MCF 10A (cell line): Measurements from ENCODE around the gene CWH43. TPM values are rescaled to one million over a fixed set of nuclear protein-coding genes. Genes with fewer than 3 reads are reported as not detected.

Source experiments
- BruUV-seq: library from RNA; stranded (reverse); fragments of 400-500 nt; replicated peaks from 2 replicates; lab custom pipeline; 2021; lab: Mats Ljungman, UMichigan
- CTCF ChIA-PET: fragments of 300-600 bp; sonication (Branson Sonifier 250); formaldehyde crosslinking; extraction: SDS; loops from one replicate; lab custom pipeline; 2021; ENCODE audit warnings: antibody characterized with exemption, inconsistent platforms; lab: Yijun Ruan, JAX
- POLR2A ChIA-PET: fragments of 300-600, 350-650 bp; sonication (Branson Sonifier 250); formaldehyde crosslinking; extraction: SDS; loops from one replicate; lab custom pipeline; 2020; ENCODE audit warnings: antibody characterized with exemption, inconsistent platforms; lab: Yijun Ruan, JAX
- DNase-seq: peaks from one replicate; pipeline ENCODE4 v3.0.0-alpha.2; 2018; ENCODE audit not compliant: unreplicated experiment
- H3K27ac Mint-ChIP-seq: one replicate; pipeline ENCODE4 v1.8.0; 2022; ENCODE audit warnings: mild to moderate bottlenecking, low read depth, mixed read lengths; ENCODE audit not compliant: unreplicated experiment
- H3K27me3 Mint-ChIP-seq: one replicate; pipeline ENCODE4 v1.8.0; 2022; ENCODE audit warnings: mixed read lengths; ENCODE audit not compliant: insufficient read depth, unreplicated experiment
- H3K36me3 Mint-ChIP-seq: one replicate; pipeline ENCODE4 v1.8.0; 2022; ENCODE audit warnings: mild to moderate bottlenecking, moderate library complexity, mixed read lengths; ENCODE audit not compliant: insufficient read depth, unreplicated experiment
- H3K4me1 Mint-ChIP-seq: one replicate; pipeline ENCODE4 v1.8.0; 2022; ENCODE audit warnings: mixed read lengths; ENCODE audit not compliant: insufficient read depth, unreplicated experiment
- H3K4me3 Mint-ChIP-seq: one replicate; pipeline ENCODE4 v1.8.0; 2022; ENCODE audit warnings: mild to moderate bottlenecking, moderate library complexity, mixed read lengths; ENCODE audit not compliant: unreplicated experiment
- H3K9me3 Mint-ChIP-seq: one replicate; pipeline ENCODE4 v1.8.0; 2022; ENCODE audit warnings: mixed read lengths; ENCODE audit not compliant: unreplicated experiment
- intact Hi-C: fragments of 100-400 bp; cut with micrococcal nuclease; formaldehyde crosslinking; loops from 2 replicates; pipeline ENCODE4 v1.14.1; 2022
- total RNA-seq: library from RNA; stranded (reverse); gene quantifications from 2 replicates; pipeline ENCODE4 v1.2.3, GENCODE V29; 2022
- TF ChIP-seq, protein P1 (sequence below): fragments of 200-600 bp; IDR thresholded peaks from one replicate; pipeline ENCODE4 v1.8.0; 2022; ENCODE audit warnings: antibody characterized with exemption, mild to moderate bottlenecking; ENCODE audit not compliant: unreplicated experiment

Gene CWH43
- total RNA-seq, 1 experiment from 2014 or later = not detected

DNA sequence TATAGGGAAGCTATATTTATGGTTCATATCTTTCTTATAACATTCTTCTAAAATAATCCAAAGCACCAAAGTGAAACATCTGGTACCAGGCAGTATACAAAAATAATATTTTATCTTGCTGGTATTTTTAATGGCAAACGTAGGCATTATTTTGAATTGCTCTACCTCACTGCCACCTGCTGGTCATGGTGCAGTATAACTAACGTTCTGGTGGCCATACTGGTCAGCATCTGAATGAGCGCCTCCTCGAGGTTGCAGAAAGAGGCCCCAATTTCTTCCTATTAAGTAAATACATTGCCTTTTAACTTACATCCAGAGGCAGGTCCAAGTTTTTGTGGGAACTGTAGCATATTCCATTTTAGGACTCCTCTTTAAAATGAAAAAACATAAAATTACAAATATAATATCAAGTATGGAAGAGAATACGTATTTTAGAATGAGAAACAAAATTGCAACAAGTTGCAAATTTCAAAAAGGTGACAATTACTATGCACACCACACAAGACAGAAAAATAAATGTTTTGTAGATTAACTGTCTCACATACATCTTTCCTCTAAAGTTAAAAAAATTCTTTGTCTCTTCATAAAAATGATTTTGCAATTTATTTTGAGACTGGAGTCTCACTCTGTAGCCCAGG, 22.9 kb upstream of the CWH43 start:
- Mint-ChIP-seq H3K4me1 (peaks cover 19% of the 10 kb centered on the region), H3K9me3 (no peaks in the 10 kb centered on the region), H3K27ac (no peak overlapping the region), H3K4me3 (no peak overlapping the region), H3K36me3 (no peaks in the 10 kb centered on the region), H3K27me3 (no peaks in the 10 kb centered on the region)
- CTCF ChIA-PET = interaction anchor here (0.6 to 3.4 kb wide), 45 partner anchors 11 to 688 kb away, joined by 3 to 23 read pairs (median 3); partner anchors contain the start of gene OCIAD2
- DNase-seq = peak; percentile 91
- TF ChIP-seq, protein P1, sequence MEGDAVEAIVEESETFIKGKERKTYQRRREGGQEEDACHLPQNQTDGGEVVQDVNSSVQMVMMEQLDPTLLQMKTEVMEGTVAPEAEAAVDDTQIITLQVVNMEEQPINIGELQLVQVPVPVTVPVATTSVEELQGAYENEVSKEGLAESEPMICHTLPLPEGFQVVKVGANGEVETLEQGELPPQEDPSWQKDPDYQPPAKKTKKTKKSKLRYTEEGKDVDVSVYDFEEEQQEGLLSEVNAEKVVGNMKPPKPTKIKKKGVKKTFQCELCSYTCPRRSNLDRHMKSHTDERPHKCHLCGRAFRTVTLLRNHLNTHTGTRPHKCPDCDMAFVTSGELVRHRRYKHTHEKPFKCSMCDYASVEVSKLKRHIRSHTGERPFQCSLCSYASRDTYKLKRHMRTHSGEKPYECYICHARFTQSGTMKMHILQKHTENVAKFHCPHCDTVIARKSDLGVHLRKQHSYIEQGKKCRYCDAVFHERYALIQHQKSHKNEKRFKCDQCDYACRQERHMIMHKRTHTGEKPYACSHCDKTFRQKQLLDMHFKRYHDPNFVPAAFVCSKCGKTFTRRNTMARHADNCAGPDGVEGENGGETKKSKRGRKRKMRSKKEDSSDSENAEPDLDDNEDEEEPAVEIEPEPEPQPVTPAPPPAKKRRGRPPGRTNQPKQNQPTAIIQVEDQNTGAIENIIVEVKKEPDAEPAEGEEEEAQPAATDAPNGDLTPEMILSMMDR = peak; percentile 99
- intact Hi-C loops = loop anchor here (1.0 to 10.0 kb wide), 6 partner anchors 111 to 518 kb away; partner anchors contain the start of genes FRYL and OCIAD1
- POLR2A ChIA-PET = interaction anchor here (0.8 to 4.3 kb wide), 5 partner anchors 9 to 403 kb away, joined by 3 to 16 read pairs (median 3); partner anchors contain the start of gene FRYL
- no TSS peak for BruUV-seq

DNA sequence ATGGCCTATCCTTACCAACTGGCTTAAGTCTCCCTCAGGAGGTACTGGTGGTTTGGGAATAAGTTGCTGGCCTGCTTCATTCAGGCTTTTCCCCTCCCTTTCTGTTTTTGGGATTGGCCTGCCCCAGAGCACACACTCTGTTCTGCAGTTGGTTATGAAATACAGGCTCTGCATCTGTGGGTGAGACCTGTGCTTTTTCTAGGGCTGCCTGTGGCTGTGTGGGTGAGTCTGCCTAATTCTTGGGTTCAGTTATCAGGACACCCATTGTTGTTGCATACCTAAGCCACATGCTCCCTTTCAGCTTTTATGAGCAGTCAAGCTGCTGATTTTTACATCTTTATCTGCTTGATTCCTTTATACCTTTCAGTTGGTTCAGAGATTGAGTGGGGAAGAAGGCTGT, 19.0 kb upstream of the CWH43 start:
- no peaks in the 10 kb centered on the region for H3K27me3 Mint-ChIP-seq
- H3K4me3 Mint-ChIP-seq = no peak overlapping the region
- no peaks in the 10 kb centered on the region for H3K36me3 Mint-ChIP-seq
- intact Hi-C loops = loop anchor here (5.0 to 10.0 kb wide), 2 partner anchors 270 to 522 kb away; no protein-coding TSS in a partner anchor
- no TSS peak for BruUV-seq
- no peak for DNase-seq
- H3K9me3 Mint-ChIP-seq = no peaks in the 10 kb centered on the region
- CTCF ChIA-PET = interaction anchor here (1.7 kb wide), 1 partner anchor 23 kb away, joined by 4 read pairs; no protein-coding TSS in a partner anchor
- peaks cover 30% of the 10 kb centered on the region for H3K4me1 Mint-ChIP-seq
- H3K27ac Mint-ChIP-seq = no peak overlapping the region
- TF ChIP-seq, protein P1 = no peak
- POLR2A ChIA-PET = interaction anchor here (0.6 to 1.1 kb wide), 5 partner anchors 21 to 420 kb away, joined by 3 to 6 read pairs (median 3); partner anchors contain the start of gene FRYL

DNA sequence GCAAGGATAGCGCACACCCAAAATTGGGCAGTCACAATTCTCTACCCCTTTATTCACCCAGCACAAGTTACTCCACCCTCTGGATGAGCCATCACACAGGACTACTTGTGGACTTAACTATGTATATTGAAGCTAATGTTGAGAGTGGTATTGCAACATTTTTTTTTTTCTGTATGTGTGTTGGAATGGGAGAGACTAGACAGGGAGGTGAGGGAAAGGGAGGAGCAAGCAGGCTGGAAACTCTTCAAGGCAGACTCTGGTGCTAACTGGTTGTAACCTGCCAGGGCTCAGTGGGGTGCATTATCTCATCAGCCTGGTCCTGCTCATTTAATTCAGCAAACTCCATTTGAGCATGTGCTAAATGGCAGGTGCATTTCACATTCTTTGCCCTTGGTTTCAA, 18.4 kb upstream of the CWH43 start:
- POLR2A ChIA-PET = interaction anchor here (0.6 to 1.0 kb wide), 4 partner anchors 21 to 269 kb away, joined by 3 to 6 read pairs (median 4); partner anchors contain the start of gene FRYL
- Mint-ChIP-seq H3K27me3 (no peaks in the 10 kb centered on the region), H3K4me3 (no peak overlapping the region), H3K36me3 (no peaks in the 10 kb centered on the region), H3K4me1 (peaks cover 30% of the 10 kb centered on the region), H3K27ac (no peak overlapping the region), H3K9me3 (no peaks in the 10 kb centered on the region)
- intact Hi-C loops = loop anchor here (5.0 to 10.0 kb wide), 2 partner anchors 270 to 523 kb away; no protein-coding TSS in a partner anchor
- no TSS peak for BruUV-seq
- peak; percentile 72 for DNase-seq
- CTCF ChIA-PET = interaction anchor here (1.7 kb wide), 1 partner anchor 23 kb away, joined by 4 read pairs; no protein-coding TSS in a partner anchor
- TF ChIP-seq, protein P1 = no peak

DNA sequence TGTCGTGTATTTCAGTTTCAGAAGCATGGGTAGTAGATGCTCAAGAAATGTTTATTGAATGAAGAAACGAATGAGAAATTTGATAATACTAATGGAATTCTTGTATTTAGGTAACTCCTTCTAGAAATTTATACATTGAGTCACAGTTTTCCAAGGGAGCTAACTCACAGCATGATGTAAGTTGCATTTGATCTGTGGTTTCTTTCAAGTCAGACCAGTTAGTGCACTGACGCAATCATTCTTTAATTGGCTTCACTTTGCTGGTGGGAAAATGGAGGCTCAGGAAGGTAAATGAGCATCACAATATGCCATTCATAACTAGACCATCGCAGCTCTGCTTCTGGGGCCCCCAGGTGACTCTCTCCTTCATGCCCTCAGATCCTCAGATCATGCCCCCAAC, 17.3 kb upstream of the CWH43 start:
- no peaks in the 10 kb centered on the region for H3K36me3 Mint-ChIP-seq
- H3K4me3 Mint-ChIP-seq = no peak overlapping the region
- intact Hi-C loops = loop anchor here (5.0 to 10.0 kb wide), 2 partner anchors 272 to 524 kb away; no protein-coding TSS in a partner anchor
- no TSS peak for BruUV-seq
- TF ChIP-seq, protein P1 = no peak
- peaks cover 30% of the 10 kb centered on the region for H3K4me1 Mint-ChIP-seq
- no peaks in the 10 kb centered on the region for H3K9me3 Mint-ChIP-seq
- no peak overlapping the region for H3K27ac Mint-ChIP-seq
- DNase-seq = peak; percentile 68
- H3K27me3 Mint-ChIP-seq = no peaks in the 10 kb centered on the region
- ChIA-PET CTCF (interaction anchor here (0.6 to 1.3 kb wide), 3 partner anchors 12 to 432 kb away, joined by 3 to 4 read pairs (median 3); no protein-coding TSS in a partner anchor), POLR2A (no interaction called here)
